ENCODE results near the gene TEX14.
"Not testable (repeated sequence)": the region's sequence is repeated elsewhere in the genome, so short reads cannot be mapped to it uniquely, and the experiment has no call there.

Gene TEX14

DNA sequence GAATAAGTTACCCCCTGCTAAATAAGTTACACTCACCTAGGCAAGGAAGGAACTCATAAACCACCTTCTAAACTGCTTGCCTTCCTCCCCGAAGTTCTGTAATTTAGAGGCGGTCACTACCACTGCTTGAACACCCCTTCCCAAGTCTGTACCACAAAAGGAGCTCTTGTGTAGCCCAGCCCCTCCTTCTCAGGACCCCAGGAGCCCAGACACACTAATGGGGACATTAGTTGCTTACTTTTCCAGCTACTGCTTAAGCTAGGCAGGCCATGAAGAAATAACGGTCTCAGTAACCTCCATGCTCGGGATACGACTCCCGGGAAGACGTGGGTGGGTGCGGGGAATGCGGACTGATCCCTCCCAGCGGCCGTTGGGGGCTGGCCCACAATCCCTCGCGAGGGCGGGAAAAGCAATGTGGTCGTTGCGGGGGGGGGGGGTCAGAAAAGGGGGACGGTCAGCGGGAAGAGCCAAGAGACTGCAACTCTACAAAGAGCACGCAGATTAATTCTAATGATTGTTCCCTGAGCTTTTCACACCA lies at the start of gene TEX14:
TSS of gene TEX14 (minus strand) at position 345 of the 538 bp plus-strand sequence. CDS start 40,044 bp downstream, outside the sequence.
- DNase-seq, result no peak

- DNase-seq, result peak; percentile 31
These were observed 49.3 kb upstream of the TEX14 start for GRCh38 chr17:58741121-58741625.

DNA sequence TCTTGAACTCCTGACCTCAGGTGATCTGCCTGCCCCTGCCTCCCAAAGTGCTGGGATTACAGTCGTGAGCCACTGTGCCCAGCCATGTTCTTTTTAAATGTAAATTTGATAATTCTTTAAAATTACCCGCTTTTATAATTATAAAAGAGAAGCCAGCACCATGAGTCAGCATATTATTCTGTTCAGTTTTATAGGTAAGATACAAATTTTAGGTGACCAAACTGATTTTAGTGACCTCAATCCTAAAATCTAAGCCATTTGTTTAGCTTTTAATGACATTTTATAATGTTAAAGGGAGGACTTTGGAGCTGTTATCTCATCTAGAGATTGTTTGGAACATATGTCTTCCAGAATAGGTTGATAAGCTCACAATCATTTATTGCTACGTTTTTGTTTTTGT lies 43.0 kb upstream of the TEX14 start:
- no peak for DNase-seq

- DNase-seq, result no peak
These were observed 42.2 kb upstream of the TEX14 start for GRCh38 chr17:58734040-58734439.

DNA sequence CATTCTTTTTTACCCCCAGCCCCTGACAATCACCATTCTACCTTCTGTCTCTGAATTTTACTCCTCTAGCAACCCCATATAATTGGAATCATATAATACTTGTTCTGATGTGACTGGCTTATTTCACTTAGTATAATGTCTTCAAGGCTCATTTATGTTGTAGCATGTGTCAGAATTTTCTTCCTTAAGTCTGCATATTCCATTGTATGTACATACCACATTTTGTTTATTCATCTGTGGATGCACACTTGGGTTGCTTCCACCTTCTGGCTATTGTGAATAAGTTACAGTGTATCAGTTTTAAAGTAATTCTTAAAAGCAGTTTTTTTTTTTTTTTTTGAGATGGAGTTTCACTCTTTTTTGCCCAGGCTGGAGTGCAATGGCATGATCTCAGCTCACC lies 39.1 kb upstream of the TEX14 start:
- no peak for DNase-seq

DNA sequence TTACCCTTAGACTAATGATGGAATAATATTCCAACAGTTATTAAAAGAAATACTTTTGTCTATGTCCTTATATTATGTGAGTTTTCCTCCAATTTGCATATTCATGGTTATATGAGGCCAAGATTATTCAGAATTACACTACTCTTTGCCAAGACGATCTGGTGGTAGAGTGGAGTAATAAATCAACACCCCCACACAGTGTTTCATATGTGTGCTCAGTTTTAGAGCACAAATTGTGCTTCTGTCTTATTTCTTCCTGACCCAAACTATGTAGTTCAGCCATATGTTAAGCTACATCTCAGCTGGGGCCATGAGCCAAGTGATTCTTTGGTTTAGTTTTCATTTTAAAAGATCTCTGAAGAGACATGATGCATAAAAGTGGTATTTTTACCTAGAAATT lies 37.0 kb upstream of the TEX14 start:
- no peak for DNase-seq

- DNase-seq, result no peak
These were observed 30.9 kb upstream of the TEX14 start for GRCh38 chr17:58722696-58723095.

DNA sequence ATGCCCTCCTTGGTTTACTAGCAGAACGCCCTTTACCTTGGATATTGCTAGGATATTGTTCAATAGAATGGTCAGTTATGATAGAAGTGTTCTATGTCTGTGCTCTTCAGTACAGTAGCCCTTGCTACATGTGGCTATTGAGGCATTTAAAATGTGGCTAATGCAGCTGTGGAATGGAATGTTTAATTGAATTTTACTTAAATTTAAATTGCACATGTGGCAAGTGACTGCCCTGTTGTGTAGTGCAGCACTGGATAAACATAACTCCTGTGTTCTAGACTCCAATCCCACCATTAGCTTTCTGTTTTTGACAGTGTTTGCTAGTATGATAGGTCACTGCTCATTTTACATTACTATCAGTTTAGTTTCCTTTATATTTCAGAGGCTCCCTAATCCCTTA lies 30.4 kb upstream of the TEX14 start:
- no peak for DNase-seq

DNA sequence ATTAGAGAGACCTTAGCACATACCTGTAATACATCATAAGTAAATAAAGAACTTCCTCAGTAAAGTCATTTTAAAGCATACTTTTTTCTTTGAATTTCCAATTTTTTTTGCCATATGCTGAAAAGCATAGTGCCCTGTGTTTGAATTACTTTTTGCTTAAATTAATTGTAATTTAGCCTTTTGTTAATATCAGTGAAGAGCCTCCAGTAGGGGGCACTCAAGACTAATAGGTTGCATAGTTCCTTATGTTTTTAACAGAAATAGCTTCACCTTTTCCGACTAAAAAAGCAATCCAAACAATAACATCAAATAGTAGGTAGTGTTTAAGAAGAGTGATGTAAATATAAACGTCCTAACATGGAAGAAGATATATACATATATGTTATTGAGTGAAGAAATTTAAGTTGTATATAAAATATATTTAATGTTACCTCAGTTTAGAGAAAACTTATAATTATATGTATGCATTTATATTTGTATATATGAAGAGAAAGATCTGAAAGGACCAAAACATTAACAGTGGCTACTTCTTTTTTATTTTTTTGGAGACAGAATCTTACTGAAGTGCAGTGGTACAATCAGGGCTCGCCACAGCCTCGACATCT lies 19.2 kb upstream of the TEX14 start:
- peak; percentile 79 for DNase-seq

DNA sequence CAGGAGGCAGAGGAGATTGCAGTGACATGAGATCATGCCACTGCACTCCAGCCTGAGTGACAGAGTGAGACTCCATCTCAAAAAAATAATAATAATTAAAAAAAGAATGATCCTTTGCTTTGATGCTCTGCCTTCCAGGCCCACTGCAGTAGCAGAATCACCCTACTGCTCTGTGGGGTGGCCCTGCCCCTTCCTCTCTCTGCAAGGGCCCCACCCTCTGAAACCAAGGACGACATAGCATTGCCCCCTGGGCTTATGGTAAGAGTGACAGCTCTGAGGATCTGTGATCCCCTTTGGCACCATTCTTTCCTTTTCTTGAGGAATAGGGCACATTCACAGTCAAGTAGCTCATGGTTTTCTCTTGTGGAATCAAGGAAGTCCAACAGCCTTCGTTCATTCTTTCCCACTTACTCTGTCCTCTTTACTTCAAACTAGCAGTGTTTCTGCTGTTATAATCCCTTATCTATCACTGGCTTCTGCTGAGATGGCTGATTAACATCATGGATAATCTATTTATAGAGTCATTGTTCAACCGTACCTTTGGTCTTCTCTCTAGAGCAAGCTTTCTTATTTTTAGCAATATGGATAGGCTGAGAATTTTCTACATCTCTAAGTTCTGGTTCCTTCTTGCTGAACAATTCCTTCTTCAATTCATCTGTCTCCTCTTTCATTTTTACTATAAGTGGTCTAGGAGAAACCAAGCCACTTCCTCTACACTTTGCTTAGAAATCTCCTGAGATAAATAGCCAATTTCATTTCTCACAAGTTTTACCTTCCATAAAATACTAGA lies 14.7 kb upstream of the TEX14 start:
- peak; percentile 41 for DNase-seq

GRCh38 chr17:58703916-58704286 lies 12.1 kb upstream of the TEX14 start:
- no peak for DNase-seq

DNA sequence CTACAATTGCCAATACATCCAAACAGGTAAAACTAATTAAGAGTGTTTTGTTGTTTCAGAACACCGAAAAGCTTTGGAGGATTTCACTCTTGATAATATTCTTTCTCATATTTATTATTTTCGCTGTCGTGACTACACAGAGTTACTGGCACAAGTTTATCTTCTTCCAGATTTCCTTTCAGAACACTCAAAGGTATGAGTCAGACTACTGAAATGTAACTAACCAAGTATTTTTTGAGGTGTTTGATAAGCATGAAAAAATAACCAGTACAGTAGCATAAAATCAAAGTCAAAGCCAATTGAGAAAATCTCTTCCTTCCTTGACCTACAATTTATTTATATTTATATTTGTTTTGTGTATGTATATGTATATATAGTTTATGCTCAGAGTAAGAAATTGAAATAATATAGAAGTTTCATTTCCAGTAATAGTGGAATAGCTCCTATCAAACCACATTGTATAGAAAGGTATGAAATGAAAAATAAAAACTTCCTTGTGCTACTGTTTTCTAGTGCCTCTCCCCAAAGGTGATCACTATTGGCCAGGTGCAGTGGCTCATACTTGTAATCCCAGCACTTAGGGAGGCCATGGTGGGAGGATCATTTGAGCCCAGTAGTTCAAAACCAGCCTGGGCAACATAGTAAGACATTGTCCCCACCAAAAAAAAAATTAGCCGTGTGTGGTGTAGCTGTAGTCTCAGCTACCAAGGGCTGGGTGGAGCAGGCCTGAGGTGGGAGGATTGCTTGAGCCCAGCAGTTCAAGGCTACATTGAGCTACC lies 11.5 kb upstream of the TEX14 start:
- DNase-seq, result no peak

- no peak for DNase-seq
These were observed 10.9 kb upstream of the TEX14 start for GRCh38 chr17:58702708-58703107.

- DNase-seq, result no peak
These were observed 10.2 kb upstream of the TEX14 start for GRCh38 chr17:58702045-58702476.

DNA sequence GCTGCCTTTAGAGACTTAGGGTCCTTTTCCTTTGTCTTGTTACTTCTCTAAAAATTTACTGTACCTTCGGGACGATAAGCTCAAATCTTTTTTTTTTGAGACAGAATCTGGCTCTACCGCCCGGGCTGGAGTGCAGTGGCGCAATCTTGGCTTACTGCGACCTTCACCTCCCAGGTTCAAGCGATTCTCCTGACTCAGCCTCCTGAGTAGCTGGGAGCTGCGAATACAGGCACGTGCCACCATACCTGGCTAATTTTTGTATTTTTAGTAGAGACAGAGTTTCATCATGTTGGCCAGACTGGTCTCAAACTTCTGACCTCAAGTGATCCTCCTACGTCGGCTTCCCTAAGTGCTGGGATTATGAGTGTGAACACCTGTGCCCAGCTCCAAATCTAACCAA lies 7.9 kb upstream of the TEX14 start:
- DNase-seq, result no peak

DNA sequence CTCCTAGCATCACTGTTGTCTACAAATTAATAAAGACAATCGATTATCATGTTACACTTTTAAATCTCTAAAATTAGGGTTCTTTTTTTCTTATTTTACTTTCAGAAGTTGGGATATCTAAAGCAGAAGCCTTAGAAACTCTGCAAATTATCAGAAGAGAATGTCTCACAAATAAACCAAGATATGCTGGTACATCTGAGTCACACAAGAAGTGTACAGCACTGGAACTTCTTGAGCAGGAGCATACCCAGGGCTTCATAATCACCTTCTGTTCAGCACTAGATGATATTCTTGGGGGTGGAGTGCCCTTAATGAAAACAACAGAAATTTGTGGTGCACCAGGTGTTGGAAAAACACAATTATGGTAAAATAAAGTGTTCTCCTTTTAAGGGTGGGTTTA lies 3.0 kb upstream of the TEX14 start:
- DNase-seq, result no peak

DNA sequence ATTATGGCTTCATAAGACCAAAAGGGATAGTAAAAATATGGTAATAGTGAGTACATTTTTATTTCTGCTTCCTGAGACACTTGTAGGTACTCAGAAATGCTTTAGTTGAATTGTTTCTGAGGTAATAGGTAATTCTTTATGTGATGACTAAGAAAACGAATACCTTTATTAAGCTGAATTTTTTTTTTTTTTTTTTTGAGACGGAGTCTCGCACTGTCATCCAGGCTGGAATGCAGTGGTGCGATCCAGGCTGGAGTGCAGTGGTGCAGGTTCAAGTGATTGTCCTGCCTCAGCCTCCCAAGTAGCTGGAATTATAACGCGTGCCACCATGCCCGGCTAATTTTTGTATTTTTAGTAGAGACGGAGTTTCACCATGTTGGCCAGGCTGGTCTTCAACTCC lies 2.5 kb upstream of the TEX14 start:
- DNase-seq, result no peak

DNA sequence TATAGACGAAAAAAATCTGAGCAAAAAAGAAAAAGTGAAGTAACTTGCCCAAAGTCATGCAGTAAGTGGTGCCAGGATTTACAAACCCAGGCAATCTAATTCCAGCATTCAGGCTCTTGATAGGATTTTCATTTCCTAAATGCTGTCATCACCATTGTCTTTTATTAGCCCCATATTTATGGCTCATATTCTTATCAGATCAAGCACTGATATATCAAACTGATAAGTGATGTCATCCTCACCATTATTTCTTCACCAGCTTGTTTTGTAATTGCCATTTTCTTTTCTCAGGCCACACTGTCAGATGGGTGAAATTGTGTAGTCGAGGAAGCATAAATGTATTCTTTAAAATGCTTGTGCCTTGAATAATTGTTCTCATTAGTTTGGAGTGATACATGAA lies 1.9 kb upstream of the TEX14 start:
- no peak for DNase-seq

DNA sequence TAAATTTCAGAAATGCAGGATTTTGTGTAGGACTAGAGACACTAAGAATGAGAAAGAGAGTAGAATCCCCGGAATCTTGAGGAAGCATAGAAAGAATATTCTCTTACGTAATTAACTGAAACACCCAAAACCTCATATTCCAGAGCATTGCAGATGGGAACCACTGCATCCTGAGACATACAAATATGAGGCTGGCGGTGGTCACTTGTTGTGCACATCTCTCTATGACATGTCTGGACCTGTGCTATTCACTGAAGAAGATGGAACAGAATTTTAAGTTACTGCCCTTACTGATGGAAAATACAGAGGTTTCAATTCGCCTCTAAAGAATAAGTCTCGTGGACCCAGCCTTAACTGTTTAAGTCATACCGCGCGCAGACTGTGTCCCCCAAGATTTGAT lies 1.4 kb upstream of the TEX14 start:
- DNase-seq, result peak; percentile 37

DNA sequence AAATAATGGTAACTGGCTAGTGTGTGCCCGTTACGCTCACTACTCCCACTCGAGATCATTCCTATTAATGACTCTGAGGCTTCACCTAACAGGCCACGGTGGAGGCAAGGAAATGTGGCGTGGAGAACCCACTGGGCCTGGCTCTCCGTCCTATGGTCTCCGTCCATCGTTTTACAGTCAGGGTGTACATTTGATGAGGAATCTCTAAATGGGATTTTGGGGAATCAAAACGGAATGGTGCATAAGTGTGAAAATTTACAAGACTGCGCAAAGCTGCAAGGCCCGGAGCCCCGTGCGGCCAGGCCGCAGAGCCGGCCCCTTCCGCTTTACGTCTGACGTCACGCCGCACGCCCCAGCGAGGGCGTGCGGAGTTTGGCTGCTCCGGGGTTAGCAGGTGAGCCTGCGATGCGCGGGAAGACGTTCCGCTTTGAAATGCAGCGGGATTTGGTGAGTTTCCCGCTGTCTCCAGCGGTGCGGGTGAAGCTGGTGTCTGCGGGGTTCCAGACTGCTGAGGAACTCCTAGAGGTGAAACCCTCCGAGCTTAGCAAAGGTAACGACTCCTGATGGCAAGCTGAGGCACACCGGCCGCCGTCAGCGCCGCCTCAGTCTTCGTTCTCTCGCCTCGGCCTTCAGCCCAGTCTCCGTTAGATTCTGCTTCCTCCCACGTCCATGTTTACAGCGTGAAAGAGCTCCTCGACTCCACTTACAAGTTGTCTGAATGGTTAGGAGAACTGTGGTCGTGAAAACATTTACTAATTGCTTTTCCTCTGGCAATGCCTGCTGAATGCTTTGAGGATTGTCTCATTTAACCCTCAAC lies 602 bp upstream of the TEX14 start, which contains the start of gene RAD51C:
TSS of gene RAD51C (plus strand) at position 364 of the 817 bp plus-strand sequence. CDS start at position 406, 42 bp downstream.
- DNase-seq, result peak; percentile 95

- not testable (repeated sequence) for DNase-seq
These were observed 1.8 kb downstream of the TEX14 start for GRCh38 chr17:58690033-58690432.

DNA sequence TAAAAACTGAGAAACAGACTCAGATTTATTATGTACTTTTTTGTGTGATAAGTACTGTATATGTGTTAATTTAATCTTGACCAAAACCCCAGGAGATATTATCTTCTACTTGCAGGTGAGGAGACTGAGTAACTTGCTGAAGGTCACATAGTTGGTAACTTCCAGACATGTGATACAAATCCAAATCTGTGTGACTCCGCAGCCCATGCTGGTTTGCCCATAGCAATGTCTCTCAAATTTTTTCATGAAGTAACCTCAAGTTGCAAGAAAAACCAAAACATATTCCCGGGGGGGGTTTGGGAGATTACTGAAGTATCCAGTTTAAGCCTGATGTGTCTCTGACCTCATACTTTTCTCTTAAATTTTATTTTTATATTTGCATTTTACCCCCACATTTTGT lies 3.3 kb downstream of the TEX14 start:
- DNase-seq, result no peak

All from OCI-M1 (cell line).